HG02678 (cell line): ENCODE measurements around the gene EEF1AKMT1.
"Not testable (repeated sequence)": the region's sequence is repeated elsewhere in the genome, so short reads cannot be mapped to it uniquely, and the experiment has no call there.

ENCODE experiments used
- ATAC-seq: cut with Tn5 transposase; IDR thresholded peaks from one replicate; pipeline ENCODE4 v1.9.1; 2021; ENCODE audit warnings: mild to moderate bottlenecking, moderate library complexity; ENCODE audit not compliant: unreplicated experiment

The EEF1AKMT1 gene

DNA sequence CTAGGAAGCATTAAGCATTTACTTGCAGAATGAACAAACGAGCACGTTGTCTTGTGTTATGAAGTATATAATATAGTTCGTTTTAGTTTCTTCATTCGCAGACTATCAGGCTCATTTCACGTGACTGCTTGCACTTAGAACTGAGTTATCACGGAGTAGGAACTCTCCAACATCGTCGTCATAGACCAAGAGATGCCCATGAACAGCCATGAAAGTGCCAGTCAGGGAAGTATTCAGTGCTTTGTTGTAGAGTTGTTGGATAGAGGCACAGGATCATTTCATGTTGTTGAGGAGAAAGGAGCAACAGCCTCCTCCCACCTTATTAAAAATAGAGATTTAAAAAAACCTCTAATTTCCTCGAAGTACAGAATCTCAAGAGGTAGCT lies 71.2 kb downstream of the EEF1AKMT1 start:
- ATAC-seq = no peak

- ATAC-seq = no peak
These were observed 72.3 kb downstream of the EEF1AKMT1 start for GRCh38 chr13:20701461-20701860.

GRCh38 chr13:20700288-20700687 lies 73.5 kb downstream of the EEF1AKMT1 start:
- ATAC-seq = no peak

DNA sequence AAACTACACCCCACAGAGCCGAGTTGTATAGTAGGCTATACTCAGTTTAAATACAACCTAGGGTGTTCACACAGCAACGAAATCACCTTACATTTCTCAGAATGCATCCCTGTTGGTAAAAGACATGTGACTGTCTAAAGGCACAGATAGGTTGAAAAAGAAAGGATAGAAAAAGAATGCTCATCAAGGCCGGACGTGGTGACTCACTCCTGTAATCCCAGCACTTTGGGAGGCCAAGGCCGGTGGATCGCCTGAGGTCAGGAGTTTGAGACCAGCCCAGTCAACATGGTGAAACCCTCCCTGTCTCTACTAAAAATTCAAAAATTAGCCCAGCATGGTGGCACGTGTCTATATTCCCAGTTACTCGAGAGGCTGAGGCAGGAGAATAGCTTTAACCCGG lies 74.0 kb downstream of the EEF1AKMT1 start:
- no peak for ATAC-seq

DNA sequence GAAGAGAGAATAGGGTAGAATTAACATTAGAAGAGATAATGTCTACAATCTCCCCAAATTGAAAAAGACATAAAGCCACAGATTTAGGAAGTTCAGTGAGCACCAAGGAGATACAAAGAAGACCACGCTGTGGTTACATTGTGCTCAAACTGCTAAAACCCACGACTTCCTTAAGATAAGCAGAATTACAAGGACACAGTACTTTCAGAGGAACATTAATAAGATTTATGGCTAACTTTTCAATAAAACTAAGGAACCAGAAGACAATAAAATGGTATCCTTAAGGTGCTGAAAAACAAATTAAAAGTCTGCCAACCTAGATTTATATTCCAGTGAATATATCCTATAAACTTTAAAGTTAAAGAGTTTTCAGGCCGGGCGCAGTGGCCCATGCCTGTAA lies 77.7 kb downstream of the EEF1AKMT1 start:
- ATAC-seq = no peak

DNA sequence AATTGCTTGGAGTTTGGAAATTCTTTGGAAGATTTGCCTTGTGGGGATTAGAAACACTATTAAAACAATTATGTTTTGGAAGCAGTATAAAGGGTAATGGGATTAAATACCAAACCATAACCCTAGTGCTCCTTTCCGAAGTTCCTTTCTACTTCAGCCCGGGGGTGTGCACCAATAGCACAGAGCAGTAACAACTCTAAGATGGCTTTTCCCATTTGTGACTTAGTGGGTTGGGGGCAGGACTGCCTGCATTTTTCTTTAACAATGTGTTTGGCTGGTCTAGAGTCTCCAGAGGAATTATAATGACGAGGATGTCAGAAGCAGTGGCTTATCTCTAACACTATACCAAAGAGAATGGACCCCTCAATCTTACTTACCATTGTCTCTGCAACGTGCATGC lies 82.1 kb downstream of the EEF1AKMT1 start:
- no peak for ATAC-seq

DNA sequence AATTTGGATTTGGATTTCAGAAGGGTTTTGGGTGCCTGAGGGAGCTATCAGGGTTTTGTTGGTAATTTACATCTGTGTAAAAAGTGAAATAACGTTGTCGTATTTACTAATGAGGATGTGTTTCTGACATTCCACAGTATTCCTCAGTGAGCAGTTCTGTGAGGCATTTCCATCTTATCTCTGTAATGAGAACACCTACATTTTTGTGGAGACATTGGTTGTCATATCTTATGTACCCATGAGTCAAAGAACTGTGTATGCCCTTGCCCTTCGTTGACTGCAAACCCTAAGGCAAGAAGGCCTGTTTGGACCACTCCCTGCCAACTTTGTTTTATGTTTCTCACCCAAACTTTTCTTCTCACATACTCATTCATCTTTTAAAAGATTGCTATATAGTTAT lies 84.5 kb downstream of the EEF1AKMT1 start:
- no peak for ATAC-seq

DNA sequence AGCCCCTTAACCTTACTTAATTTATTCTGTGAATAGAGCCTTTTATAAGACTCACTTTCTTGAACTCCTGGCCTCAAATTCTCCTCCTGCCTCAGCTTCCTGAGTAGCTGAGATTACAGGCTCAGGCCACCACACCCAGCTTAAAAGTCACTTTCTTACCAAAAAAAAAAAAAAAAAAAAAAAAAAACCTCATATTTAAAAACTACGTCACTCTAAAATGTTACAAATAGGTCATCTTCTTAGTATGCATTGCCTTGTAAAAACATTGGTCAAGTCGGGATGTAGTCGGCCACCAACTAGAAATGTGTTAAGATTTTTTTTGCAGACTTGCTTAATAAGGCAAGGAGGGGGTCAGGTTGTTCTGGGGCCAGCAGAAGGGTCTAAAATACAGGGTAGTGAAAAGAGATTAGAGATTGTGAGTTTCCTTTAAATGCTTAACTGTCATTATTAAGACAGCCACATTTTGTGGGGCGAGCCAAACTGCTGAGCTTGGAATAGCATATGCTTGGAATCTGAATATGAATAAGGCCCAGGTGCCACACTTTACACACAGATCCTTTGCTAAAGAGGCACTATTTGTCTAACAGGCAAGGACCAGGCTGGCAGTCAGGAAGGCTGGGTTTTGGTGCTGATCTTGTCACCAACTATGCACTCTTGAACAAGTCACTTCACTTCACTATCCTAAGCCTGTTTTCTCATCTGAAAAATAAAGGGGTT lies 86.7 kb downstream of the EEF1AKMT1 start:
- ATAC-seq = no peak

DNA sequence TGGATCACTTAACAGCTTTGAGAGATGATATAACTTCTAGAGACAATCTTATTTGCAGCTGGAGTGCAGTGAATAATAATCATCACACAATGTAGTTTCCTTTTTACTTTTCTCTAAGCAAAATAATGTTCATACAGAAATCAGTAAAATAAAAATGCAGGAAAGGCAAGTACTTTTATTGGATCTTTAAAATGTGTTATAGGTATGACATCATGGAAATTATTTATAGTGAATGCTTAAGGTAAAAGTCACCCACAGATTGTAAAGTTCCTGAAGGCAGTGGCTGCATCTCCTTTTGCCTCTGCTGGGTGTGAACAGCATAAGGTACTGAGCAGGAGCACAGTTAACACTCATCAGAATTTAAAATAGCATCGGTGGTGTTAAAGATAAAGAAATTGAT lies 87.6 kb downstream of the EEF1AKMT1 start:
- no peak for ATAC-seq

GRCh38 chr13:20685092-20685491 lies 88.7 kb downstream of the EEF1AKMT1 start:
- ATAC-seq = no peak

DNA sequence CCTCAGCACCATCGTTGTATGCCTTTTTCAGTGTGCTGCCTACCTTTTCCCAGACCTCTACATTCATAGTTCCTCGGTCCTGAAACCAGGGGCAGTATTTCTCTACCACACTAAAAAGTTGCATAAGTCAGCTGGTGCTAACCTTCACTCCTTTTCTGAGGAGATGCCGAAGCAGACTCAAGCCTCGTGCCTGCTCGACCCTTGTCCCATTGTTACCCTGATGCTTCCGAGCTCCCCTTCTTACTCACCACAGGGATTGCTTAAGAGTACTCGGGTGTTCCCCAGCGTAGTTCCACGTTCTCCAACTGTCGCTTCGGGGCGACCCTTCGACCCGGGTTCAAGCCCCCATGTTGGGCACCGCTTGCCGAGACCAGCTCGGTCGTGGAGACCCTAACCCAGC lies 89.2 kb downstream of the EEF1AKMT1 start:
- no peak for ATAC-seq

- no peak for ATAC-seq
These were observed 89.7 kb downstream of the EEF1AKMT1 start for GRCh38 chr13:20684041-20684440.

GRCh38 chr13:20682061-20682460 lies 91.7 kb downstream of the EEF1AKMT1 start:
- no peak for ATAC-seq

DNA sequence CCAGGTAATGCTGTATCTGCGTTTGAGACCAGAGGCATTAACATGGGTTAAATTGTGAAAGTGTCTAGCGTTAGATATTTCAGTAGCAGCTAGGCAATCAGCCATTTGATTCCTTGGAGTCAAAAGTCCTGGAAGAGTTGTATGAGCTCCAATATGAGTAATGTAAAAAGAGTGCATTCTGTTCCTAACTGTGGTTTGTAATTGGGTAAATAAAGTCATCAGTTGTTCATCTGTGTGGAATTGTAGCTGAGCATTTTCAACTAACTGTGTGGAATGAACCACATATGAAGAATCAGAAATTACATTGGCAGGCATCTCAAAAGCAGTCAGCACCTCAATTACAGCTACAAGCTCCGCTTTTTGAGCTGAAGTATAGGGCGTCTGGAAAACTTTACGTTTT lies 92.3 kb downstream of the EEF1AKMT1 start:
- not testable (repeated sequence) for ATAC-seq

DNA sequence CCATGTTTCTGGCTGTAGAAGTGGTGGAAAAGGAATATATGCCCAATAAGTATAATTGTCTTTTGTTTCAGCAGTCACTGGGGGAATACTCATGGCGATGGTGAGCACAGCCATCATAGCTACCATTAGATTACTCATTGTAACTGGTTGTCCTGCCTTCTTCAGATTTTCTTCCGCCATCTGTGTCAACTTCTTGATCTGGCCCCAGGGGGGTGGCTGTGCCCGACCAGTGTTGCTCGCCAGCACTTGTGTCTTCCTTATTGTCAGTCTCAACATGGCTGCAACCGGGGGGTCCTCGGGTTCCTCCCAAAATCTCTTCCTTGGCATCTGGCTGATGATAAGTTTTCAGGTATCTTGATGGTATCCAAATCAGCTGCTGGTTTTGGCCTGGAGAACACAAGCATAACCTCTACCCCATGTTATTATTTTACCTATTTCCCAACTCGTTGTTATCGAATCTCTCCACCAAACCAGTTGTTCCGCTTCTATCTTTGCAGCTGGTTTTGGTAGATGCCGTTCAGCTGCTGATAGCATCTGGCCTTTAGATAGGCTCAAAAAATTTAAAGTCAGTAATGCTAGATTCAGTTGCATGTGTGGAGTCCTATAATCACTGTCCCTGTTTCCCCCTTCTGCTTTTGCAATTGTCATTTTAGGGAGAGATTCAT lies 93.2 kb downstream of the EEF1AKMT1 start:
- no peak for ATAC-seq

- no peak for ATAC-seq
These were observed 93.9 kb downstream of the EEF1AKMT1 start for GRCh38 chr13:20679879-20680278.
